ENCODE measurements around the gene ENTPD2.
A peak's percentile ranks its signal among the peaks of the same experiment; 100 is the strongest.
"Not testable (repeated sequence)": the region's sequence is repeated elsewhere in the genome, so short reads cannot be mapped to it uniquely, and the experiment has no call there.

Gene ENTPD2

DNA sequence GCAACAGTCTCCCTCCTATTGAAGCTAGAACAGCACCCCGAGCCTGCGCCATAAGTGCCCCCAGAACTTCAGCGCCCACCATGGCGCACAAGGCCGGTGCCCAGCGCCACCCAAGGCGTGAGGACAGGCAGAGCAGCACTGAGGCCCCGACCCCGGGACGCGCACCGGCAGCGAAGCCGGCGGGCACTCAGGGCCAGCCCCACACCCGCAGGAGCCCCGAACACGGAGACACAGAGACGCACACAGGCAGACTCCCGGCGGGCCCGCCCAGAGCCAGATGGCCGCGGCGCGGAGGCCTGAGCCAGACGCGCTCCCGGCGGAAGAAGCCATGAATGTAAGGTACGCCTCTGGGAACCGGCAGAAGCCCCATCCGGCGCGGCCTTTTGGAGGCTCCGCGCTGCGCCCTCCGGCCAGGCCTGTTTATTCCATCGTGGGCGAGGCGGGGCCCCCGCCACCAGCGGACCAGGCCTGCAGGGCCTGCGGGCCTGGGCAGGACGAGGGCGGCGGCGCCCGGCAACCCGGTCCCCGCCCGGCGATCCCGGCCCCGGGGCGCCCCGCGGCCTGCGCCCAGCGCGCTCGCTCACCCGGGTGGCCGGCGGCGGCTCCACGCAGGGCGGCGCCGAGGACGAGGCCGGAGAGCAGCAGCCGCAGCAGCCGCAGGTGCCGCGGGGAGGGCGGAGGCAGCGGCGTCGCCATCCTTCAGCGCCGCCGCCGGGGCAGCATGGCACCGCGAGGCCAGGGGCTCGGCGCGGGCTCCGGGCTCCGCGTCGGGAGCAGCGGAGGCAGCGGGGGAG lies 8.4 kb downstream of the ENTPD2 start:
- DNase-seq (ENCODE audit: low spot score) = peak; percentile 62

GRCh38 chr9:137044502-137045177 lies 9.2 kb downstream of the ENTPD2 start:
- DNase-seq (ENCODE audit: low spot score) = no peak

DNA sequence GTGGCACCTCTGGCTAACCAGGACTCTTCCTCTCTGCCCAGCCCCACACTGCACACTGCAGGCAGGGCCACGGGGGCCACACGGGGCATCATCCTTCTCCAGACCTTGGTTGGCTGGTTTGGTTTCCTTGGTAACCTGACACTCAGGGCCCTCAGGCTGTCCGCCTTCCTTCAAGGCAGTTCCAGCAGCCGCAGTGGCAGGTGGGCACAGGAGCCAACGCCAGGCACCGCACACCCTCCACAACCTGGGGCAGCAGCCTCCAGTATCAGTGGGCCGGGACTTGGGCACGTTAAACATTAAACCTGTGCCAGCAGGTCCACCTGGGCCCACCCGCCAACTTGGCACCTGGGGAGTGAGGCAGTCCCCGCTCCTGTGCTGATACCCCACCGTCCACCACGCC lies 9.8 kb downstream of the ENTPD2 start:
- DNase-seq (ENCODE audit: low spot score) = no peak

GRCh38 chr9:137042751-137043727 lies 10.8 kb downstream of the ENTPD2 start:
- no peak for DNase-seq (ENCODE audit: low spot score)

DNA sequence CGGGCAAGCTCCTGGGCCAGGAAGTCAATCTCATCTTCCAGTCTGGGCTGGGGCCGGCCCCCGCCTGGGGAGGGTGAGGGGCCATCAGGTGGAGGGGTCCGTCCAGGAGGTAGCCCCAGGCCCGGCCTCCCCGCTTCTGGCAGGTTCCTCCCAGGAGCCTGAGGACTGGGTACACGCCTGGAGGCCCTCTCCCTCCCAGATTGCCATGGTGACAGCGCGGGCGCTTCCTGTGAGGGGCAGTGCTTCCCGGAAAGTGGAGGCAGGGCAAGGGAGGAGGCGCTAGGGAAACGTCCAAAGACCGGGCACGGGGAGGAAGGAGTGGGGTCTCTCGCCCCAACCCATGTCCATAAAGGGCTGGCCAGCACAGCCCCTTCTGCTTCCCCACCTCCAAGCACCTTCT lies 12.7 kb downstream of the ENTPD2 start:
- DNase-seq (ENCODE audit: low spot score) = no peak

GRCh38 chr9:137040568-137040967 lies 13.3 kb downstream of the ENTPD2 start:
- DNase-seq (ENCODE audit: low spot score) = no peak

- DNase-seq (ENCODE audit: low spot score) = no peak
These were observed 14.1 kb downstream of the ENTPD2 start for GRCh38 chr9:137039611-137040366.

DNA sequence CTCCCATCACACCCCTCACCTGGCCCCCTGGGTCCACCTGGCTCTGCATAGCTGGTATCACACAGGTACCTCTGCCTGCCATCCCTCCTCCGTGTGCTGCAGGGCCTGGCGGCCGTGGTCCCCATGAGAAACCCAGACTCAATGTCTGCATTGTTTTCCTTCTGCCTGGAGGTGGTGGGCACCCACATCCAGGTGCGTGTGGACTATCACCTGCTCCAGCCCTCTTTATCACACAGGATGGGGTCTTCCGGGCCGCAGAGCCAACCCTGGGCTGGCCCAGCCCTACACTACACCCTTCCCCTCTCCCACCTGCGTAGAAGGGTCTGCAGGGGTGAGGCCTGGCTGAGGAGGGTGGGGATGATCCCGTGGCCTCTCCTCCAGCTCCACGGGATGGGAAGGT lies 14.9 kb downstream of the ENTPD2 start:
- DNase-seq (ENCODE audit: low spot score) = no peak

GRCh38 chr9:137037483-137037882 lies 16.4 kb downstream of the ENTPD2 start:
- DNase-seq (ENCODE audit: low spot score) = no peak

- DNase-seq (ENCODE audit: low spot score) = no peak
These were observed 16.8 kb downstream of the ENTPD2 start for GRCh38 chr9:137037035-137037434.

DNA sequence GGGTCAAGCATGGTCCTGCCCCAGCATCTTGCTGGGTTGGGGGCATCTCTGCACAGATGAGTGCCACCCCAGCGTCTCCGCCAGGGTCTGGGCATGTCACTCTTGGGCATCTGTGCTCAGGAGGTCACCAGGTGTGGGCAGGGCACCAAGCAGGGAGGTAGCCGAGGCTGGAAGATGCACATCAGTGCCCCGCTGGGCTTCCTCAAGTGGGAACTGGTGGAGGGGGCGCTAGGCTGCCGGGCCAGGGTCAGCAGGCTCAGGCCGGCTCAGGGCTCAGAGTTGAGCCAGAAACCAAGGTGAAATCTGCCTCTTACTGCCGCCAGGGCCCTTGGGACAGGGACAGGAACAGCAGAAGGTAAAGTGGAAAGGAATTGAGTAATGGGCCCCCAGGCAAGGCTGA lies 17.9 kb downstream of the ENTPD2 start:
- DNase-seq (ENCODE audit: low spot score) = no peak

DNA sequence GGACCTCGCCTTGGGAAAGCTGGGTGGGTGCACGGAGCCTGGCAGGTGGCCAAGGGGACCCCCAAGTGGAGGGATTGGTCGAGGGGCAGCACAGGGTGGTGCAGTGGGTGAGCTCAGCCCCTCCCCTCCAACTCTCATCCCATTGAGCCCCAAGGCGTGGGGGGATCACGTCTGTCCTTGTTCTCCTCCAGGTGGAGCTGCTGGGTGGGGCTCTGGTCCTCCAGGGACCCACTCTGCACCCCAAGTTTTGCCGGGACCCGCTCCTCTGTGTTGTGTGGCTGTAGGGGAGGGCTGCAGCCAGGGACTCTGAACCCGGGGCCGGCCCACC lies 18.4 kb downstream of the ENTPD2 start:
- no peak for DNase-seq (ENCODE audit: low spot score)

GRCh38 chr9:137034709-137035506 lies 19.0 kb downstream of the ENTPD2 start:
- DNase-seq (ENCODE audit: low spot score) = peak; percentile 89

- DNase-seq (ENCODE audit: low spot score) = no peak
These were observed 19.7 kb downstream of the ENTPD2 start for GRCh38 chr9:137034039-137034708.

- not testable (repeated sequence) for DNase-seq (ENCODE audit: low spot score)
These were observed 20.4 kb downstream of the ENTPD2 start for GRCh38 chr9:137033481-137033880.

- DNase-seq (ENCODE audit: low spot score) = no peak
These were observed 21.0 kb downstream of the ENTPD2 start for GRCh38 chr9:137032858-137033257.

GRCh38 chr9:137031904-137032640 lies 21.8 kb downstream of the ENTPD2 start, which contains the start of gene FUT7:
FUT7 (minus strand) TSS chr9:137032088; CDS start chr9:137031991, 97 bp downstream.
- DNase-seq (ENCODE audit: low spot score) = no peak

DNA sequence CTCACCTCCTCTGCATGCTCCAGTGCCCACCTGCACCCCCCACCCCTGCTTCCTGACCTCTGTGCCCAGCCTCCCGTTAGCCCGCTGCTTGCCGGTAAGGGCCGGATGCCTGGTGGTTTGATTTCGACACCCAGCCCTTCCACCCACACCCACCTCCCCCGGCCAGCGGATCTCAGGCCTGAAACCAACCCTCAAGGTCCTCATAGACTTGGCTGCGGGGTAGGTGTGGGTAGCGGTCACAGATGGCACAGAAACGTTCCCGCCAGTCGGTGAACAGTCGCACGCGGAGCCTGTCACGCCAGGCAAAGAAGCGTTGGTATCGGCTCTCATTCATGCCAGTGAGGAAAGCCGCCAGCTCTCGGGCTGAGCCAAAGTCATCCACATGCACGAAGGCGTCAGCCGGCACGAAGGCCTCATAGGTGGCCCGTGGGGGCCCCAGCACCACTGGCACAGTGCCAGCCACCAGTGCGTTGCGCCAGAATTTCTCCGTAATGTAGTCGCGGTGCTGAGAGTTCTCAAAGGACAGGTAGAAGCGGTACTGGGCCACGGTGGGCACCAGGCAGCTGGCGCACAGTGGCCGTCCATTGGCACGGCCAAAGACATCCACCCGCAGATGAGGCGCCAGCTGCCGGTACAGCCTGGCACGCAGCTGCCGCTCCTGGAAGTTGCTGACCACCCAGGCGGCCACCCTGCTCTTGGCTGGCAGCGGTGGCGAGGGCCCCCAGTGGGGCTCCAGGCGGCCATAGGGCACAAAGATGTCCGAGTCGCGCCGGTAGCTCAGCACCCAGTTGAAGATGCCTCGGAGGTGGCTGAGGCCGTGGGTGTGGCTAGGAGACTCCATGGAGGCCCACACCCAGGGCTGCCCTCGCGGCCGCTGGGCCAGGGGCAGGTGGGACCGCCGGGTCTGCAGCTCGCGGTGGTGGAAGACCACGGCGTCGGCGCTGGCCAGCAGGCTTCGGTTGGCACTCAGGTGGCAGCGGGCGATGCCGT lies 23.0 kb downstream of the ENTPD2 start:
- no peak for DNase-seq (ENCODE audit: low spot score)
